GM19468 (cell line): Measurements from ENCODE around the gene CUL9.

Experiments used
- ATAC-seq: cut with Tn5 transposase; IDR thresholded peaks from one replicate; pipeline ENCODE4 v1.9.1; 2021; ENCODE audit warnings: mild to moderate bottlenecking, moderate library complexity, moderate number of reproducible peaks; ENCODE audit not compliant: unreplicated experiment; ENCODE audit errors: extremely low read depth

Gene CUL9

GRCh38 chr6:43267619-43268354, 85.8 kb downstream of the CUL9 start:
- no peak for ATAC-seq

- ATAC-seq, result no peak
These were observed 86.3 kb downstream of the CUL9 start for GRCh38 chr6:43268355-43268700.

GRCh38 chr6:43268782-43269272, 86.8 kb downstream of the CUL9 start:
- ATAC-seq, result no peak

GRCh38 chr6:43269273-43270007, 87.4 kb downstream of the CUL9 start:
- no peak for ATAC-seq

GRCh38 chr6:43271103-43271815, 89.3 kb downstream of the CUL9 start:
- no peak for ATAC-seq

- ATAC-seq, result no peak
These were observed 89.9 kb downstream of the CUL9 start for GRCh38 chr6:43271944-43272343.

GRCh38 chr6:43273707-43274106, 91.7 kb downstream of the CUL9 start:
- ATAC-seq, result no peak
